HG02852 (cell line): Measurements from ENCODE around the gene SGK1.
"Not testable (repeated sequence)": the region's sequence is repeated elsewhere in the genome, so short reads cannot be mapped to it uniquely, and the experiment has no call there.

Experiments used
- ATAC-seq: cut with Tn5 transposase; IDR thresholded peaks from one replicate; pipeline ENCODE4 v1.9.1; 2021; ENCODE audit warnings: mild to moderate bottlenecking, moderate library complexity; ENCODE audit not compliant: unreplicated experiment

Gene SGK1

GRCh38 chr6:134307870-134308269, 10.0 kb downstream of the SGK1 start:
- ATAC-seq, result no peak

GRCh38 chr6:134307075-134307474, 10.8 kb downstream of the SGK1 start:
- ATAC-seq, result no peak

- ATAC-seq, result not testable (repeated sequence)
These were observed 13.5 kb downstream of the SGK1 start for GRCh38 chr6:134304381-134304780.

- ATAC-seq, result no peak
These were observed 14.0 kb downstream of the SGK1 start for GRCh38 chr6:134303891-134304290.

GRCh38 chr6:134299236-134299635, 18.7 kb downstream of the SGK1 start:
- ATAC-seq, result no peak

GRCh38 chr6:134296762-134297161, 21.1 kb downstream of the SGK1 start:
- no peak for ATAC-seq

- no peak for ATAC-seq
These were observed 21.9 kb downstream of the SGK1 start for GRCh38 chr6:134295953-134296553.

- ATAC-seq, result no peak
These were observed 24.2 kb downstream of the SGK1 start for GRCh38 chr6:134293659-134294161.

GRCh38 chr6:134291156-134291555, 26.8 kb downstream of the SGK1 start:
- ATAC-seq, result no peak

- ATAC-seq, result no peak
These were observed 28.7 kb downstream of the SGK1 start for GRCh38 chr6:134289204-134289575.

- peak; percentile 82 for ATAC-seq
These were observed 29.2 kb downstream of the SGK1 start for GRCh38 chr6:134288538-134289203.

- peak; percentile 21 for ATAC-seq
These were observed 29.9 kb downstream of the SGK1 start for GRCh38 chr6:134287859-134288537.

GRCh38 chr6:134282816-134283215, 35.1 kb downstream of the SGK1 start:
- ATAC-seq, result no peak

- ATAC-seq, result no peak
These were observed 36.5 kb downstream of the SGK1 start for GRCh38 chr6:134281388-134281787.

GRCh38 chr6:134278000-134278399, 39.9 kb downstream of the SGK1 start:
- no peak for ATAC-seq

GRCh38 chr6:134276891-134277377, 41.0 kb downstream of the SGK1 start:
- not testable (repeated sequence) for ATAC-seq

GRCh38 chr6:134272374-134272773, 45.5 kb downstream of the SGK1 start:
- no peak for ATAC-seq

- ATAC-seq, result no peak
These were observed 50.0 kb downstream of the SGK1 start for GRCh38 chr6:134267917-134268361.

GRCh38 chr6:134266776-134267175, 51.1 kb downstream of the SGK1 start:
- ATAC-seq, result no peak

- no peak for ATAC-seq
These were observed 56.1 kb downstream of the SGK1 start for GRCh38 chr6:134261766-134262165.

GRCh38 chr6:134258849-134259306, 59.0 kb downstream of the SGK1 start:
- ATAC-seq, result no peak

GRCh38 chr6:134257516-134257915, 60.4 kb downstream of the SGK1 start:
- no peak for ATAC-seq
